GM19324 (cell line): ENCODE data around the gene XBP1.
A peak's percentile ranks its signal among the peaks of the same experiment; 100 is the strongest.
"Not testable (repeated sequence)": the region's sequence is repeated elsewhere in the genome, so short reads cannot be mapped to it uniquely, and the experiment has no call there.

Experiments
- ATAC-seq: cut with Tn5 transposase; IDR thresholded peaks from one replicate; pipeline ENCODE4 v1.9.1; 2021; ENCODE audit warnings: mild to moderate bottlenecking, moderate library complexity; ENCODE audit not compliant: unreplicated experiment, low FRiP score

The XBP1 gene

GRCh38 chr22:28793976-28794584 is 6.3 kb downstream of the XBP1 start:
- ATAC-seq = no peak

GRCh38 chr22:28792491-28793383 is 7.6 kb downstream of the XBP1 start:
- ATAC-seq = no peak

- no peak for ATAC-seq
Observed at GRCh38 chr22:28791841-28792490, 8.4 kb downstream of the XBP1 start.

GRCh38 chr22:28791124-28791523 is 9.2 kb downstream of the XBP1 start:
- no peak for ATAC-seq

- no peak for ATAC-seq
Observed at GRCh38 chr22:28788601-28789000, 11.8 kb downstream of the XBP1 start.

GRCh38 chr22:28783786-28784671 is 16.3 kb downstream of the XBP1 start:
- ATAC-seq = no peak

GRCh38 chr22:28780296-28780695 is 20.1 kb downstream of the XBP1 start:
- ATAC-seq = no peak

- no peak for ATAC-seq
Observed at GRCh38 chr22:28779833-28780232, 20.5 kb downstream of the XBP1 start.

- ATAC-seq = no peak
Observed at GRCh38 chr22:28774378-28774777, 26.0 kb downstream of the XBP1 start.

- ATAC-seq = peak; percentile 28
Observed at GRCh38 chr22:28773461-28773867, 26.9 kb downstream of the XBP1 start.

- peak; percentile 88 for ATAC-seq
Observed at GRCh38 chr22:28772633-28773460, 27.5 kb downstream of the XBP1 start, which contains the start of gene CCDC117. Gene CCDC117 (plus strand): TSS chr22:28772695. CDS start chr22:28772850, 155 bp downstream.

- no peak for ATAC-seq
Observed at GRCh38 chr22:28771195-28771791, 29.1 kb downstream of the XBP1 start.

- ATAC-seq = no peak
Observed at GRCh38 chr22:28769394-28770085, 30.8 kb downstream of the XBP1 start.

- ATAC-seq = no peak
Observed at GRCh38 chr22:28768701-28769393, 31.5 kb downstream of the XBP1 start.

GRCh38 chr22:28766628-28767027 is 33.7 kb downstream of the XBP1 start:
- no peak for ATAC-seq

- ATAC-seq = not testable (repeated sequence)
Observed at GRCh38 chr22:28762000-28762399, 38.4 kb downstream of the XBP1 start.

- no peak for ATAC-seq
Observed at GRCh38 chr22:28761449-28761755, 39.0 kb downstream of the XBP1 start.
